ENCODE measurements around the gene ODR4.
A peak's percentile ranks its signal among the peaks of the same experiment; 100 is the strongest.
"Not testable (repeated sequence)": the region's sequence is repeated elsewhere in the genome, so short reads cannot be mapped to it uniquely, and the experiment has no call there.

ODR4 gene

DNA sequence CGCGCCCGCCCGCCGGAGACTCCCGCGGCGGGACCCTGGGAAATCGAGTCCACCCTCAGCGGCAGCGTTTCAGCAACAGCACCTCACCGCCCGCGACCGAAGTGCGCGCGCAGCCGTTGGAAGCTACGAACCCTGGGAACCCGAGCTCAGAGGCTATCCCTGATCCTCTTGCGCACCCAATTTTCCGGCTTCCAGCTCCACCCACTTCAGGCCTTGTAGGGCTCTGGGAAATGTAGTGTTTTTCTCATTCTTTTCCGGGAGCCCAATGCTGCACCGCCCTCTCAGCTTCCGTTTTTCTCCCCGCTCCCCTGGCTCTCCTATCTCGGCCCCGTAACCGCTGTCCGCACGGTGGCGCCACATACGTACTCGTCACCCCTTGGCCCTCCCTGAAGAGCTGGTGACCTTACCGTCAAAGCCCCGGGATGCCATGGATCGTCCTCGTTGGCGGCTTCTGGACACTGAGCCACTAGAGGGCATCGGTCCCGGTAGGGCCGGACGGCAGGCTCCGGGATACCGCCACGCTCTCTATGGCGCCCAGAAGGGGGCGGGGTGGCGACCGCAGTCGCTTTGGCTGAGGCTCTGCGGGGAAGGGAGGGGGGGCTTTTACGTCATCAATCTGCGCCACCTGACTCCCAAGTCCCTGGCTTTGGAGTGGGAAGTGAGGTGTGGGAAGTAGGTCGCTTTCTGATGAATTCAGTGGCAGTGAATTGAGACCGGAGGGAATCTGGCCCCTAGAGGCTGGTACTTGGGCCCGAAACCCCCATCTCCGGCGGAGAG is at the start of gene ODR4, which contains the start of gene TPR:
Gene ODR4, plus strand, starts transcription at position 687 of the 777 bp plus-strand sequence. CDS start 3,948 bp downstream, outside the sequence.
Gene TPR, minus strand, starts transcription at position 102 of the 777 bp plus-strand sequence. CDS start 225 bp downstream, outside the sequence.
- DNase-seq (ENCODE audit: low read depth, low spot score): peak; percentile 90

DNA sequence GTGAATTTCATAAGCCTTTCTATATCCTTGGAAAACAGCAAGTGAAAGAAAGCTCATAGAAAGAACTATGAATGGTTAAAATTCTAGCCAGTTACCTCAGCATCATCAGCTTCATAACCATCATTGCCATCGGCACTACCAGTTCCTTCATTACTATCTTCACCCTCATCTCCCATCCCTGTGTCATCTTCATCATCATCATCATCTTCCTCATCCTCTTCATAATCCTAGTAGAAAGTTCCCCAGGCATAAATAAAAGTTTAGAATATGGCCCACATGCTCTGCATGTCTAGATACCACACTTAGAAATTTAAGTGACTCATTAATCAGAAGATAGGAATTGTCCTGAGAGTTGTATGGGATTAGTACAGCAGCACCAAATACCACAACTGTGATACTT is 49.6 kb upstream of the ODR4 start:
- no peak for DNase-seq (ENCODE audit: low read depth, low spot score)

DNA sequence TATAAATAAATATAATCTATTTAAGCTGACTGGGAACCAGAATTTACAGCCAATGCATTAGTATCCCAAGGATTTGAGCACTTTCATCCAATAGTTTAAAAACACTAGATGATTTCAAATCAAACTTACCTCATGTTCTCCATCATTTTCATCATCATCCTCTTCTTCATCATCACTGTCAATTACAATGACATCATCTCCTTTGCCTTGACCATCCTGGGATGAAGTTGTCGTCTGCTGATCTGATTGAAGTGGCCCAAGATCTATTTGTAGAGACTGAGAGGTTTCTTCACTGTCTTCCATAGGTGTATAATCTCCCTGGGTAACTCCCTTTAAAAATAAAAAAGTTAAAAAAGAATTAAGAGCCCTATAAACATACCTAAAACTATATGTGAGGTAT is 48.3 kb upstream of the ODR4 start:
- DNase-seq (ENCODE audit: low read depth, low spot score): no peak

DNA sequence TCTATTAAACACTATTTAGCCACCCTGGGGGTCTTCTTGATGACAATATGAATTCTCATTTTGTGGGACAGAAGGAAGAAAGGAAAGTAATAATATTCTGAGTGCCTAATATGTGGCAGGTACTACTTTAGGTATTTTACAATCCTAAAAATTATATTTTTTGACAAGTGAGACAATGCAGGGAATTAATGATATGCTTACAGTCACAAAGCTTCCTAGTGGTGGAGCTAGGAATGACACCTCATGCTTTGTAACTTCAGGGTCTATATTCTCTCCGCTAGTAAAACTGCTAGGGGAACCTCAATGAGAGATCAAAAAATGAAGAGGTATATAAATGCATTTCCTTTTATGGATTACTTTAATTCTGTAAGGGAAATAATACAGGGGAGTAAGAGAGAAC is 44.9 kb upstream of the ODR4 start:
- no peak for DNase-seq (ENCODE audit: low read depth, low spot score)

DNA sequence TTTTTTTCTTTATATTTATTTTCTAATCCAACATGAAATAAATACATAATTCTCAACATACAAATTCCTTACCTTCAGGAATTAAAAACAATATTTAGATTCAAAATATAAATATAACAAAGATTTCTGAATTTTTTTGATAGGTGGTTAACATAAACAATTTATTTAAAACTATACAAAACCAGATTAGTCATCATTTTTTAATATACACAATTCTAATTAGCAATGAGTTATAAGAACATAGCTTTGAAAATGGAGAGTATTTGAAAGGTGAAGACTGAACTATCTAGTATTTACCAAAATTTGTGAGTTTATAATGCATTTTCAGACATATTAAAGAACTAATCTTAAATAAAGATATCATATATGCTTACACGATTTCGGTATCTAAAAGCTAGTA is 38.1 kb upstream of the ODR4 start:
- no peak for DNase-seq (ENCODE audit: low read depth, low spot score)

DNA sequence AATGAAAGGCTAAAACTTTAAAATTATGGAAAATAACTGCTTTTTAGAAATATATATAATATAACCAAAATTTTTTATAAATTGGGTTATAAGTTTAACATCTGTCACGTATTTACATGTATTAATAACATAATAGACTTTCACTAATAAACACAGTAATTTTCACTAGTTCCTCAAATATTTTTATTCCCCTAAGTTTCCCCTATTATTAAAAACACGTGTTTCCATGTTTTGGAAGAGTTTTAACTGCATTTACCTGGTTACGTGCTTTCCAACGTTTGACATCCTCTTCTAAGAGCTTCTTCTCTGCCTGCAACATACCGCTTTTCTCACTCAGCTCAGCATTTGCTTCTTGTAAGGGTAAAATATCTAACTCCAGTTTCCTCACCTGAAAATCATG is 34.9 kb upstream of the ODR4 start:
- no peak for DNase-seq (ENCODE audit: low read depth, low spot score)

DNA sequence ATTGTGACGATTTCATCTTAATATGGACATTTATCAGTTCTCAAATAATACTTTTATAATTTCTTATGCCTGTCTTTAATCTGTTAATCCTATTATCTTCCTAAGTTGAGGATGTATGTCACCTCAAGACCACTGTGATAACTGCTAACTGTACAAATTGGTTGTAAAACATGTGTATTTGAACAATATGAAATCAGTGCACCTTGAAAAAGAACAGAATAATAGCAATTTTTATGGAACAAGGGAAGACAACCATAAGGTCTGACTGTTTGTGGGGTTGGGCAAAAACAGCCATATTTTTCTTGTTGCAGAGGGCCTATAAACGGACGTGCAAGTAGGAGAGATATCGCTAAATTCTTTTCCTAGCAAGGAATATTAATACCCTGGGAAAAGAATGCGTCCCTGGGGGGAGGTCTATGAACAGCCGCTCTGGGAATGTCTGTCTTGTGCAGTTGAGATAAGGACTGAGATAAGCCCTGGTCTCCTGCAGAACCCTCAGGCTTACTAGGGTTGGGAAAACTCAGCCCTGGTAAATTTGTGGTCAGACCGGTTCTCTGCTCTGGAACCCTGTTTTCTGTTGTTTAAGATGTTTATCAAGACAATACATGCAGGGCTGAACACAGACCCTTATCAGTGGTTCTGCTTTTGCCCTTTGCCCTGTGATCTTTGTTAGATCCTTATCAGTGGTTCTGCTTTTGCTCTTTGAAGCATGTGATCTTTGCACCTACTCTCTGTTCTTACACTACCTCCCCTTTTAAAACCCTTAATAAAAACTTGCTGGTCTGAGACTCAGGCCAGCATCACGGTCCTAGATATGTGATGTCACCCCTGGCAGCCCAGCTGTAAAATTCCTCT is 27.6 kb upstream of the ODR4 start:
- DNase-seq (ENCODE audit: low read depth, low spot score): not testable (repeated sequence)

DNA sequence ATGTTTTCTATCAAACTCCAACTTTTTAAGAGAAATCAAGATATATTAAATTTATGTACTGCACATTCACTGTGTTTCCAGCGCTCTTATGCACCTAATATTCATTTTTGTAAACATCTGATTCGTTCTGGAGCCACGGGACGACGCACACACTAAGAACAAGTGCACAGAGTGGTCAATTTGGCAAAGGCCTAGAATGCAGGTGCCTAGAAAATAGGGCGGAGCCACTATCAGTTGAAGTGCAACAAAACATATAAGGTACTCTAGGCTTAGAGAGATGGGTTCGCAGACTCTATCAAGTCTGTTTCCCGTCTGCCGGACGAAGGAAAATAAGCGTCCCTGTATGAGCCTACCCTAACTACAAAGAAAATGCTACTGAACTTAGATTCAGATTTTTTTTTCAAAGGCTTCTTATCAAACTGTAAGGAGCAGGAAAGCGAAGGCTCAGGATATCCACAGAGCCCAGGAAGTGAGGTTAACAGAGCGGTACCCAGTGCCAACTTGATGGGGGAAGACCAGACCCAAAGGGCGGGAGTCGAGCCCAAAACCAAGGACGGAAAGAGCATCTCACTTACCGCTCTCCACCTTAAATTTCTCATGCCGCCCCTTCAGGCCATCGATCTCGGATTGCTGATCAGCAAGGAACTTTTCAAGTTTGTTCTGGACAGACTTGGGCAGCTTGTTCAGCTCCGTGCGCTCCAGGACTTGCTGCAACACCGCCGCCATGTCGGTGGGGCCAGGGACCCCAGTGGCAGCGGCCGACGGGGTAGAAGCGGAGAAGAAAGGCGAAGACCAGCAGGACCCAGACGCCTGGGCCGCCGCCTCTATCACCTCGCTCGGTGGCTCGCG is 1.1 kb upstream of the ODR4 start:
- peak; percentile 20 for DNase-seq (ENCODE audit: low read depth, low spot score)

DNA sequence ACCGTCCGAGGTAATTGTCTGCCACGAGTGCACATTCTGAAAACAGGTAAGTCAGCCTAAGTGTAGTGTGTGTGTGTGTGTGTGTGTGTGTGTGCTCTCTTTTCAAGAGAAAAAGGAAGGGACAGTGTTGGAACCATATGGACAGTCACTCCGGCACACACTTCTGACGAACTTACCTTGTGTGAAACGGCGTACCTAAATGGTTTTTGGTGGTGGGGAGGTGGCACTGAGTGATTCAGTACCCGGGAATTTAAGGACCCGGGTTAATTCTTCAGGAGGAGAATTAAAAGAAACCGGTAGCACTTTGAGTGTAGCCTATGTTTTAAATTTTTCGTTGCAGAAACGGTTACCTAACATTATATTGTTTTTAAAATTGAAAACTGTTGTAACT is 286 bp downstream of the ODR4 start:
- no peak for DNase-seq (ENCODE audit: low read depth, low spot score)

DNA sequence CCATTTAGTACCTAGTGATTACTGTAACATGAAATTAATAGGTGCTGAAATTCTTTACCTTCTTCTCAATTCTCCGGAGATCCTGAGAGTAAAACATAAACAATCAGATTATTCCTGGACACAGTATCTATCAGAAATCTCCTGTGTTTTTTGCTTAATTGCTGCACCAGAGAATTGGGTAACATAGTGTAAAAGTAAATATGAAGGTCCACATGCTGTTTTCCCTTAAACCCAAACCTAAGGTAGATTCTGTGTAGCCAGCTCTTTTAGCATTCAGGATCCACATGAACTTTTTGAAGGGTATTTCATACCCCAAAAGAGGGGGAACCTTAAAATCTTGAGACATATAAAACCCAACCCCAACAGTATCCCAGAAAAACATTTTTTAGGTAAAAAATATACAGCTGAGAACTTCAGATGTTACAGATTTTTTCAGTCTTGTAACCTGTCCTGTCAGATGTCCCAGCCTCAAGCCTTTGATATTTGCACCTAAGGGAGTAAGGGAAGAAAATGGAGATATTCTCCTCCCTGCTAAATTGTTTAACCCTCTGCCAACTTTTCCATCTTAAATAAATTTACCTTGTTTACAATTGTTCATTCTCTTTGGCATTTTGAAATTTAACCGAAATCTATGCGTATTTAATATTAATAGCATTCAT is 11.2 kb downstream of the ODR4 start:
- DNase-seq (ENCODE audit: low read depth, low spot score): no peak

DNA sequence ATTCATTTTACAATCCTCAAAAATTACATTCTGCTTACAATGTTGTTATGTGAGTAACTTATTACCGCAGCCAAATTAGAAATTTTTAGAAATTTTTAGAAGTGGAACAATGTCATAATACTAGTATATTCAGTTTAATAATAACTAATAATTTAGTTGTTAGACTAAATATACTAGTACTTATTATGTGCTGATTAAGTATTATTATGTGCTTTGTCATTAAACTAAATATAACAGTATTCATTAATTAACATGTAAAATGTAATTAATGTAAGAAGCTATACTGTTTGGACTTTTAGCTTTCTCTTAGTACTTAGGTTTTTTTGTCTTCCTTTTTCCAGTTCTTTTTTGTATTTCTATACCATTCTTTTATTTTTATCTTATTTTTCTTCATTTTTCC is 15.3 kb downstream of the ODR4 start:
- no peak for DNase-seq (ENCODE audit: low read depth, low spot score)

DNA sequence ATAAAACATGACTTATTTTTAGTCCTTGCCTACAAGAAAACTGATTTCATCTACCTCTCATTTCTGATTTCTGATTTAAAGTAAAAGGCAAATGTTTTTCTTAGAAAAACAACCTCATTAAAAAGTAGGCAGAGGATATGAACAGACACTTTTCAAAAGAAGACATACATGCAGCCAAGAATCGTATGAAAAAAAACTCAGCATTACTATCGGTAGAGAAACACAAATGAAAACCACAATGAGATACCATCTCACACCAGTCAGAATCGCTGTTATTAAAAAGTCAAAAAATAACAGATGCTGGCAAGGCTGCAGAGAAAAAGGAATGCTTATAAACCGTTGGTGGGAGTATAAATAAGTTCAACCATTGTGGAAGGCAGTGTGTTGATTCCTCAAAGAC is 16.2 kb downstream of the ODR4 start:
- DNase-seq (ENCODE audit: low read depth, low spot score): no peak

DNA sequence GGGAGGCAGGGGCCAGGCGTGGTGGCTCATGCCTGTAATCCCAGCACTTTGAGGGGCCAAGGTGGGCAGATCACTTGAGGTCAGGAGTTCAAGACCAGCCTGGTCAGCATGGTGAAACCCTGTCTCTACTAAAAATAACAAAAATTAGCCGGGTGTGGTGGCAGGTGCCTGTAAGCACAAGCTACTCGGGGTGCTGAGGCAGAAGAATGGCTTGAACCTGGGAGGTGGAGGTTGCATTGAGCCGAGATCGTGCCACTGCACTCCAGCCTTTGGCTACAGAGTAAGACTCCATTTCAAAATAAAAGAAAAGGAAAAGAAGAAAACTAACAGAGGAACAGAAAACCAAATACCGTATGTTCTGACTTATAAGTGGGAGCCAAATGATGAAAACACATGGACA is 17.1 kb downstream of the ODR4 start:
- DNase-seq (ENCODE audit: low read depth, low spot score): not testable (repeated sequence)

DNA sequence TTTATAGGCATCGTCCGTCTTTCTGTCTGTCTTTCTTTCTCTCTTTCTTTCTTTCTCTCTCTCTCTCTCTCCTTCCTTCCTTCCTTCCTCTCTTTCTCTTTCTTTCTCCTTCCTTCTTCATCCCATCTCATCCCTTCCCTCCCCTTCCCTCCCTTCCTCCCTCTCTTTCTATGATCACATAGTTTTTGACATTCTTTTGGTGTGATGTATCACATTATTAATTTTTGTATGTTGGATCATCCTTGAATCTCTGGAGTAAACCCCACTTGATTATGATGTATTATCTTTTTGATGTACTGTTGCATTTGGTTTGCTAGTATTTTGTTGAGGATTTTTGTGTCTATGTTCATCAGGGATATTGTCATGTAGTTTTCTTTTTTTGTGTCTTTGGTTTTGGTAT is 25.8 kb downstream of the ODR4 start:
- DNase-seq (ENCODE audit: low read depth, low spot score): not testable (repeated sequence)

DNA sequence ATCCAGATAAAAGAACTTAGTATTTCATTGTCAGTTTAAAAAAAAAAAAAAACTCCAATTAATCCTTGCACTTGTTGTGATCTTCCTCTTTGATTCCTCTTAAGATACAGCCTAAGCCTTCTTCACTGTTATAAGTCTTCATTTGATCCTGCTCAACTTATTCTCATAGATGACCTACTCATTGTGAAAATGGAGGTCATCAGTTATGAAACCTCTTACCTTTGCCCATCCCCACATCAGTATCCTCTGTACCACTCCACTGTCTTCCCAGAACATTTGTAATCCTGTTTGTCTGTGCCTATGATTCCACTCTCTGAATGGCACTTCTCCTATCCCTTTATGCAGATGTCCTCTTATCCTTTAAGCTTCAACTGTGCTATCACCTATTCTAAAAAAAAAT is 28.0 kb downstream of the ODR4 start:
- no peak for DNase-seq (ENCODE audit: low read depth, low spot score)

DNA sequence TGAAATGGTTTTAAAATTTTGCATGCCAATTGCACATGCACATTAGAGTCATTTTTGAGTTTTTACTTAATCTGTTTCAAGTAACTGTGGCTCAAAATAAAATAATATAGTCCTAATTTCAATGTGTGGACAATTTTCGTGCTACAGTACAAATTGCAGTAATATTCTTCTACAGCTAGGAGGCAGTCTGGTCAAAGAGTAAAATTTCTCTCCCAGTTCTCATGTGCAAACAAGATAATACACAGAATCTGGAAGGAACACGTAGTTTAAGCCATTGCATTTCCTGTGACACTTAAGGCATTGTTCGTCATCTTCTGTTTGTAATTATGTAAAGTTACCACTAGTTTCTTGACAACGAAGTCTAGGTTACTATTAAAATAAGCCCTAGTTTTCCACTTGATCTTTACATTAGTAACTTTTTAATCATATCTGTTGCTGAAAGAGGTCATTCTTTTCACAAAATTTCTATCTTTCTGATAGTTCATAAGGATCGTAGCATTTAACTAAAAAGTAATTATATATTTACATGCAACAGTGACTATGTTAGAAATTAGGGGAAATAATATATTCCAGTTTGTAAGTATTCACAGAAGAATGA is 28.9 kb downstream of the ODR4 start:
- no peak for DNase-seq (ENCODE audit: low read depth, low spot score)

DNA sequence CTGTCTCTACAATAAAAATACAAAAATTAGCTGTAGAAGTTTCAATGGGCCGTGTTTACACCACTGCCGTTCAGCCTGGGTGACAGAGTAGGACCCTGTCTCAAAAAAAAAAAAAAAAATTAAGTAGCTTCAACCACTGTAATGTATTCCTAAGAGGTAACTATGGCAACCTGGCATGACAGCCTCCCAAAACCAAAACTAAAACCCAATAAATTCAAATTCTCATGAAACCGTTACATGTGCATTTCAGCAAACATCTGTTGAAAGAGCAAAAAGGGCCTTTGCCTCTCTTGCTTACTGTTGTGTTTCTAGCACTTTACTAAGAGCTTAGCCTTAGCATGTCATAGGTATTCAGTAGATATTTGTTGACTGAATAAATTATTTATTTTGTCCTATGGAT is 33.5 kb downstream of the ODR4 start:
- DNase-seq (ENCODE audit: low read depth, low spot score): no peak

DNA sequence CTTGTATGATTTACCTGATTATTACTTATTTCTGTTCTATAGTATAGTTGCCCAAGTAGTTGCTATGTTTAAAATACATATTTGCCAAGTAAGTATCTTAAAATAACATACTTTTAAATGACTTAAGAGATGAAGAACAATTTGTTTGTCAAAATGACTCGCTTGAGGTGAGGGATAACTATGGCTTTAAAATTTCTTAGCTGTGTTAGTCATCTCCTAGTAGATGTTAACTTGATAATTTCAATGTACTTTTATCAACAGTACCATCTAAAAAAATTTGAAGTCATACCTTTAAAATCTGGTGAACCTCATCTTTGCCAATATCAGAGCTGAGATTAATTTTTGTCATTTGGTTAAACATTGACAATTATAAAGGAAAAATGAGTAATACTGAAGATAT is 37.7 kb downstream of the ODR4 start:
- DNase-seq (ENCODE audit: low read depth, low spot score): no peak

DNA sequence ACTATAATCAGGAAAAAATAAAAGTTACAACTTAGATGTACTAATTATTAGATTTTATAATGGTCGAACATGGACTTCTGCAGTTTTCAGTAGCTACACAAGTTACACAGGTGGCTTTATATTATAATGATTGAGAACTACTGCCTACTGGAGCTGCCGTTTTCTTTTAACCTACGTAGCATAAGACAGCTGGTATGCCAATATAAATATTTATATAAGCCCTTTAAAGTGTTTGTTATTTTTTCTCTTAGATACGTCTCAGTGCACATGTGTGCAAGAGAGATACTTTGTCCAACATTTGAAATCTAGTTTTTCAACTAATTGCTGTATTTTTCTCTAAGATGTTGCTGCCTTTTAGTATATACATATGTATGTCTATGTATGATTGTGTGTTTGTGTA is 42.9 kb downstream of the ODR4 start:
- no peak for DNase-seq (ENCODE audit: low read depth, low spot score)

DNA sequence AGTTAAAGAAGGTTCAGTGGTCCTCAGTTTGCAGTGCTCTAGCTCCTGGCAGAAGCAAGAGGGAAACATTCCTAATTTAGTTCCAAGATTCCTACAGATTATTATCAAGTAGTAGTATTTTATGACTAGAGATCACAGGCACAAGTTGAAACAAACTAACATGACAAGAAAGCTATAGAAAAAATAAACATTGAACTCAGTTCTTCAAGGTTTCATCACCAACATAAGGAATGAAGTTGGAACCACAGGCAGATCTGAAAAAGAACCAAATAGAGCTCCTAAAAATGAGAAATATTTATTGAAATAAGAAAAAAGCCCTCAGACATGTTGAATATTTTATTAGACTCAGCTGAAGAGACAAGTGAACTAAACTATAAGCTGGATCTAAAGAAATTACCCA is 44.7 kb downstream of the ODR4 start:
- DNase-seq (ENCODE audit: low read depth, low spot score): no peak

DNA sequence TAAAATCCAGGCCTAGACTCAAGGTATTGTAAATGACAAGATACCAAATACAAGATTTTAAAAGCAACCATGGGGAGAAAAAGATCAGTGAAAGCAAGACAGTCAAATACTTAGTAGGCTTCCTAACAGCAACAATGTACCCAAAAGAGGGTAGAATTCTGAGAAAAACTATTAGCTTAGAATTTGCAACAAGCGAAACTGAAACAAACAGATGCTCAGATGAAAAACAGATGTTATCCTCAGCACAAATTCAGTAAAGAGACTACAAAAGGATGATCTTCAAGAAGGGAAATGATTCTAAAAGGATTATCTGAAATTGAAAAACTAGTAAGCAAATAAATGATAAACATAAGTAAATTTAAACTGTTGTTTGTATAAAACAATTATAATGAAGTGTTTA is 45.3 kb downstream of the ODR4 start:
- DNase-seq (ENCODE audit: low read depth, low spot score): no peak

All from activated CD4-positive, CD25-positive, alpha-beta regulatory T cell treated with anti-CD3 and anti-CD28 coated beads, Interleukin-2, amount 50 U/mL, for 16 hours (primary cell).